ENCODE data around the gene PPP2R3A.
"Not testable (repeated sequence)": the region's sequence is repeated elsewhere in the genome, so short reads cannot be mapped to it uniquely, and the experiment has no call there.

The PPP2R3A gene

GRCh38 chr3:136042608-136043221, 77.2 kb downstream of the PPP2R3A start:
- peak; percentile 51 for DNase-seq

DNA sequence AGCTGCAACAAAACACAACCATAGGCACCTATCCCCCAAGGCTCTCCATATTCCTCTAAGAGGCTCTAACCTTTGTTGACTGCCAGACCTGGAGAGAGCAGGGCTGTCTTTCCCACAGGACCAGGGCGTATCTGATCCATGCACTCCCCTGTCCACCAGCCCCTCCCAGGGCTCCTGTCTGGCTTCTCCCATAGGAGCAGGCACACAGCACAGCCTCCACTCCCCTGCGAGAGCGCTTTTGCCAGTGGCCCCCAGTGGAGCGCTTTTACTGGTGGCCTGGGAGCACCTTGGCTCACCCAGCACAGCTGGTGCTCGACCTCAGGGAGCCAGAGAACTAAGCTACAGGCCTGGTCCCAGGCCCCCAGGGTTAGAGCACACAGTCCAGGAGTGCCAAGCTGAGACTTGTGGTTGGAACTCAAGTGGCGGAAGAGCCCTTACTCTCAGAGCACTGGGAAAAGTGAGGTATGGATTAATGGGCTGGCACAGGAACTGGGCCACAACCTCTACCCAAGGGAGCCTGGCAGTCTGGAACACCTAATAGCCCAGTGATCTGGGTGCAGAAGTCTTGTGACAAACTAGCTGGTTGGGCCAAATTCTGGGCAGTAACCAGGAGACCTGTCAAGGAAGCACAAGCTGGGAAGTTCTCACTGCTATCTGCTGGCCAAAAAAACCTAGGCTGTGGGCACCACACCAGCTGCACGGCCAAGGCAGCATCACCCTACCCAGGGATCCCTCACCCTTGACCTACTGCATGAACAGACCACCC, 79.6 kb downstream of the PPP2R3A start:
- DNase-seq: no peak

GRCh38 chr3:136048068-136048467, 82.5 kb downstream of the PPP2R3A start:
- DNase-seq: no peak

- DNase-seq: no peak
These were observed 84.7 kb downstream of the PPP2R3A start for GRCh38 chr3:136050250-136050649.

DNA sequence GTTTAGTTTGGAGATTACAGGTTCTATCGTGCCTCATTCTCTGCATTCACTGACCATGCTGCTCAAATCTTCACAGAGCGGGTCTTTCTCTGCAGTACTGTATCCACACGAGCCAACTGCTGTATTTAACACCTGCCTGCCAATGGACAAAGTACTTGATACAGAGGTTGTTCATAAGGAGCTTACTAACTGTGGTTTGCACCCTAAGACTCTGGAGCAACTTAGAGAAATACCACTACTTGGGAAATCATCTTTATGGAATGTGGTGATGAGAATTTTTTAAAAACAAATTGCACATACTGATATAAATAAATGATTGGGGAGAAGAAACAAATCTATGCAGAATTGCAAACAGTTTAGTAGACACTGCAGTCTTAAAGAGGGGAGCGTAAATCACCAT, 90.0 kb downstream of the PPP2R3A start:
- no peak for DNase-seq

- DNase-seq: no peak
These were observed 101.7 kb downstream of the PPP2R3A start for GRCh38 chr3:136067211-136067610.

GRCh38 chr3:136068708-136069107, 103.2 kb downstream of the PPP2R3A start:
- no peak for DNase-seq

DNA sequence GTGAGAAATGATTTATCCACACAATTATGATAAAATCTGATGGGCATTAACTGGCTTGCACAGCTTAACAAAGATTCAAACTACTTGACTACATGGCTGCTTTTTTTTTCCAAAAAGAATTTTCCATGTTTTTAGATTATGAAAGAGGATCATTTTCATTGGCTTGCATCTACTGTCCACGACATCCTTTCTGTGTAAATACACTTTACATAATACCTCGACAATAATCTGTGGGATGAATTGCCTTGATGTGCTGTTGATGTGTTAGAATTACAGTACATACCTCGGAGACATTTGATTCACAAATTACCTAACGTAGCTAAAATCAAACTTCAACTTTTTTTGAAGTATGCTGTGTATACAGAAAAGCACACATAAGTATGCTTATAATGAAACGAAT, 104.4 kb downstream of the PPP2R3A start:
- no peak for DNase-seq

GRCh38 chr3:136070334-136070733, 104.8 kb downstream of the PPP2R3A start:
- DNase-seq: no peak

GRCh38 chr3:136070953-136071949, 105.7 kb downstream of the PPP2R3A start:
- no peak for DNase-seq

GRCh38 chr3:136074546-136075170, 109.1 kb downstream of the PPP2R3A start:
- no peak for DNase-seq

GRCh38 chr3:136075218-136075808, 109.8 kb downstream of the PPP2R3A start:
- peak; percentile 65 for DNase-seq

GRCh38 chr3:136075811-136076210, 110.3 kb downstream of the PPP2R3A start:
- DNase-seq: no peak

DNA sequence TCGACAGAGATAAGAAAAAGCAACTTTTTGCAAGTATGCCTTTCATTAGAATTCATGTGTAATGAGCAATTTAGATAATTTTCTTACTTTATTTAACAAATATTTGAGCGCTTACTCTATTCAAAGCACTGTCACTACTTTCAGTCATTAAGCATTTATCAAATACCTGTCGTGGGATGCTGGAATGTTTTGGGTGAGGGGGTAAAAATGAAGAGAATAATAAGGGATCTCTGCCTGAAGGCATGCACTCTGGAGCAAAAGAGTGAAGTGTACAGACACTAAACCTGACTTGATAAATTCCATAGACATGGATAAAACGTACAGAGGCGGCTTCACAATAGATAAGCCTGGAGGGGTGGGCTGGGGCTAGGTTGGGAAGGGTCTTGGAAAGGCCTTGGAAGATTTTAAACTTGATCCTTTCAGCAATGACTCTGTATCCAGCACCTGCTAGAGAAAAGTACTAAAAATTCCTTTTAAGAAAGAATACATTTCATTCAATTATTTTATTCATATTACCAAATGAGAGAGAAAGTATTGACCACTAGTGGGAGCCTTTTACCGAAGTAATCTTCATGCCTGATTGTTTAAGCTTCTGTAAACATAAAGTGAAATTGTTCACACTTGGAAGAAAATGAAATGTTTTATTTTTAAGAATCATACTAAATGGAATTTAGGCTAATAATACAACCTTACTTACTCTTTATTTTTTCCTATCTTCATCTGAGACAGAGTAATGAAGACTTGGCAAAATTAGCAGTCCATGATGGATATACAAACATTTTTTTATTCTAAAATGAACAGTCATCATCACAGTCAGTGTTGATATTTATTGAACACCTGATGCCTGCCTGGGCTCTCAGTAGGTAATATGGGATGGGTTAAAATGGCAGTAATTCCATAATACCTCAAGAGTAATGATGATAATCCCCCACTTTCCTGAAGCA, 113.2 kb downstream of the PPP2R3A start:
- DNase-seq: peak; percentile 43

DNA sequence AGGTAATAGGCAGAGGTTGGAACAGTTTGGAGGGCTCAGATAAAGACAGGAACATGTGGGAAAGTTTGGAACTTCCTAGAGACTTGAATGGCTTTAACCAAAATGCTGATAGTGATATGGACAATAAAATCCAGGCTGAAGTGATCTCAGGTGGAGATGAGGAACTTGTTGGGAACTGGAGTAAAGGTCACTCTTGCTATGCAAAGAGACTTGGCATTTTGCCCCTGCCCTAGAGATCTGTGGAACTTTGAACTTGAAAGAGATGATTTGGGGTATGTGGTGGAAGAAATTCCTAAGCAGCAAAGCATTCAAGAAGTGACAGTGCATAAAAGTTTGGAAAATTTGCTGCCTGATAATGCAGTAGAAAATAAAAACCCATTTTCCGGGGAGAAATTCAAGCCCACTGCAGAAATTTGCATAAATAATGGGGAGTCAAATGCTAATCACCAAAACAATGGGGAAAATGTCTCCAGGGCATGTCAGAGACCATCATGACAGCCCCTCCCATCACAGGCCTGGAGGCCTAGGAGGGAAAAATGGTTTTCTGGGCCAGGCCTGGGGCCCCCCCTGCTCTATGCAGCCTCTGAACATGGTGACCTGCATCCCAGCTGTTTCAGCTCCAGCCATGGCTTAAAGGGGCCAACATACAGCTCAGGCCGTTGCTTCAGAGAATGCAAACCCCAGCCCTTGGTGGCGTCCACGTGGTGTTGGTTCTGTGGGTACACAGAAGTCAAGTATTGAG, 118.3 kb downstream of the PPP2R3A start:
- not testable (repeated sequence) for DNase-seq

DNA sequence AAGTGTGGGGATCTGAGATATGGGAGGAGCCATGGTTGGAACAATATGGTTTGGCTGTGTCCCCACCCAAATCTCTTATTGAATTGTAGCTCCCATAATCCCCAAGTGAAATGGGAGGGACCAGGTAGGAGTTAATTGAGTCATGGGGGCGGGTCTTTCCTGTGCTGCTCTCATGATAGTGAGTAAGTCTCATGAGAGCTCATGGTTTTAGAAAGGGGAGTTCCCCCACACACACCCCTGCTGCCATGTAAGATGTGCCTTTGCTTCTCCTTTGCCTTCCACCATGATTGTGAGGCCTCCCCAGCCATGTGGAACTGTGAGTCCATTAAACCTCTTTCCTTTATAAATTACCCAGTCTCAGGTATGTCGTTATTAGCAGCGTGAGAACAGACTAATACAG, 119.5 kb downstream of the PPP2R3A start:
- DNase-seq: not testable (repeated sequence)

GRCh38 chr3:136093771-136094170, 128.2 kb downstream of the PPP2R3A start:
- DNase-seq: no peak

DNA sequence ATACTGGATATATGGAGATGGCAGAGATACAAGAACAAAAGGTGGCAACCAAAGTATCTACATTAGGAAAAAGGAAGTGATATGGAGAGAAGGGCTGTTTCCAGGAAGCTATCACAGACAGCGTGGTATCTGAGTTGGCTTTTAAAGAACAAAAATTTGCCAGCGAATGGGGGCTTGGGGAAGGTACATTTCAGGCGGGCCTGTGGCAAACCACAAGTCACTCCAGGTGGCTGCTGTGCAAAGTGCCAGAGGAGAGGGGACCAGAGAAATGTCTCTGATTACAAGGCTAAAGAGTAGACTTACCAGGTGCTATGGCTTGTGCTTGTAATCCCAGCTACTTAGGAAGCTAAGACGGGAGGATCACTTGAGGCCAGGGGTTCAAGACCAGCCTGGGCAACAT, 139.5 kb downstream of the PPP2R3A start:
- no peak for DNase-seq

DNA sequence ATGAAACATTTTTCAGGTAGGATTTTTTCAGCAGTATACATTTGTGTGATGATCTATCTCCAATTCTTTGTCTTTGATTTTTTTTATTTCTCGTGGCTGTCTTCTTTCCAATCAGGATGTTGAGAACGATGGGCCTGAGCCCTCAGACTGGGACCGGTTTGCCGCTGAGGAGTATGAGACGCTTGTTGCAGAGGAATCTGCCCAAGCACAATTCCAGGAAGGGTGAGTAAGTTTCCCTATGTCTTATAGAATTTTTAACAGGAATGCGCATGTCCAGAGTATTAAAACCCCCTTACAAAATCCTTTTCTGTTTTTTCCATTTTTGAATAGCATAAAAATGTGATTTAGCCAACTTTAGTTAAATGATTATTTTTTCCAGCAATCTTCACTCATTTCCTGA, 140.6 kb downstream of the PPP2R3A start:
- no peak for DNase-seq

- no peak for DNase-seq
These were observed 144.0 kb downstream of the PPP2R3A start for GRCh38 chr3:136109499-136109898.

DNA sequence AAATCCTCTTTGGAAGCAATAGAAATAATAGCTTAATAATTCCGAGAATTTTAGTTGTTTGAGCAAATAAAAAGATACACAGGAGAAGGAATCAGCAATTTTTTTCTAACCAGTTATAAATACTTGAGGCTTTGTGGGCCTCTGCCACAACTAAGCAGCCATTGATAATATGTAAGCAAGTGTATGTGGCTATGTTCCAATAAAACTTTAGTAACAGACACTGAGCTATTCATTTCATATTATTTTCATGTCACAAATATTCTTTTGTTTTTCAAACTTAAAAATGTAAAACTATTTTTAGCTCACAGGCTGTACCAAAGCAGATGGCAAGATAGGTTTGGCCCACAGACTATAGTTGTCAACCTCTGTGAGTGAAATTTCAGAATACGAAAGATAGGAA, 145.0 kb downstream of the PPP2R3A start:
- no peak for DNase-seq

All from NCI-H526 treated with DMSO at 0.1 percent for 48 hours (cell line).